CD4-positive, alpha-beta T cell treated with Interferon alpha-2 for 1 hour (primary cell): ENCODE data around the gene MIER2.
"Not testable (repeated sequence)": the region's sequence is repeated elsewhere in the genome, so short reads cannot be mapped to it uniquely, and the experiment has no call there.

Source experiments
- DNase-seq, 2 donors: peaks; one replicate each; pipeline ENCODE4 v3.0.0-alpha.2; 2020 to 2022

MIER2 gene

DNA sequence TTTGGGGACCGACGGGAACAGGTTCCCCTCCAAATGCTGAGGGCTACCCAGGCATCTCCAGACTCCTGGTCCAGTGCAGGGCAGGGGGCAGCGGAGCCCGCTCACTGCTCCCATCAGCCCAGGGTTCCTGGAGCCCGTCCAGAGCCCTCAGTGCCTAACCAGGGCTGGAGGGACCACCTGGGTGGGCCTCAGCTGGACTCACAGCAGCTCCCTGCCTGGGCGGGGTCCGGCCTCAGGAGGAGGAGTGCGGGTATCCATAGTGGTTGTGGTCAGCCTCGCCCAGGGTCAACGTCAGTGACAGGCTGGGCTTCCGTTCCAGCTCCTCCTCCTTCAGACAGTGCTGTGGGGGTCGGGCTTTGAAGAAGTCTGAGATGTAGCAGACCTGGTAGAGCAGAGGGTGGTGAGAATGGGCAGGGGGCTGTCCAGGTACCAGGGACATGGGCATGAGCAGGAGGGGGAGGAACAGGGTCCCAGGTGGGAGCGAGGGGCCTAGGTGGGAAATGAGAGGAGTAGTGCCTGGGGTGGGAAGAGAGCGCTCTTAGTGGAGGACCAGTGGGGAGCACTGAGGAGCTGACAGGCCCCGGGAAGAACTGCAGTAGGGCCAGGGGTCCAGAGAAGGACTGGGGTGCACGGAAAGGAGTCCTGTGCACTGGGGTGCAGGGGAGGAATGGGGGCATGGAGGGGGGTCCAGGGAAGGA is 63.3 kb downstream of the MIER2 start:
- no peak for DNase-seq

DNA sequence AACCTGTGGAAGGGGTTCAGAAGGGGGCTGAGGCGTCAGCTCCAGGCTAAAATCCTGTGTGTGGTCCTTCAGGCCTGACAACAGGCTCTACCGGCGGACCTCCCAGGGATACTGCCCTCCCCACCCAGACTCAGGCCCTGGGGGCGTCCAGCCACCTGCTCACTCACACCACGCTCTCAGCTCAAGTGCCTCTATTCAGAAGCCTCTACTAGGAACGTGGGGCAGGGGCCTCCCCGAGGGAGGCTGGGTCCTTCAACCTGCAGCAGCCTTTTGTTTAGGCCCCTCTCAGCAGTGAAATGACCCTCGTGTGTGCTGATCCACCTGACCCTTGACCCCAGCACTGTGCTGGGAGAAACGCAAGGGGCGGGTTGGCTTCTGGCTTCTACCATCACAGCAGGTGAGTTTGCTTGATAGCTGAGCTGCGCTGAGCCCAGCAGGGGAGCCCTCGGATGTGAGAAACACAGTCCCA is 64.0 kb downstream of the MIER2 start:
- DNase-seq, result no peak

DNA sequence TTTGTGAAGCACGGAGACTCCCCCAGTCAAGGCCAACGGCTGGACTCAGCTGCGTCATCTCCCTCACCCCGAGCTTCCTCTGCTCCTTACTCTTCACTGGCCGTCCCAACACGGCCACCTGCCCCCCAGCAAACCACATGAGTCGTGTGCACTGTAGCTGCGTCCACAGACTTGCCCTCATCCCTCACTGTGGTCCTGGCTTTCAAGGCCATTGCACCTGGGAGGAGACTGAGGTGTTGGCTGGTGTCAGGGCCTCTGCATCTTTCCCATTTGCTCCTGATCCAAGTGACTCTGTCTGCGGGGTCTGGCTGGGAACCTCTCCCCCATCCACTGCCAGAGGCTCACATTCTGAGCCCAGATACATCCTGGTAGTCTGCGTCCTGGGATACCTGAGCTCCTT is 64.9 kb downstream of the MIER2 start:
- DNase-seq, result no peak

DNA sequence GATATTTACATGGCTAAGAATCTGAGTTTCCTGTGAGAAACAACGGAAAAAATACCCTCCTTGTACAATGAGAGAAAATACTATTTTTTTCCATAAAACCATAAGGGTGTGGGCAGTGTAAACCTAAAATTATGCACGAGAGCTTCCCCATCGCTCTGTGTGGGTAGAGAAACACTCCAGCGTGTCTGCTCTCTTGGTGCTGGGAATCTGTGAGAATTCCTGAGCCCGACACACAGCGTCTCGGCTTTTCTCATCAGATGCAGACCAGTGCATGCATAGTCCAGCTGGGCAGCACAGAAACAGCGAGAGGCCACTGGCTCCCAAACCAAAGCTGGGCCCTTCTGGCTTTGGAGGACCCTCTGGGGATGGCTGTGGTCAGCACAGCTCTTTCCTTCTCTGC is 65.4 kb downstream of the MIER2 start:
- no peak for DNase-seq

DNA sequence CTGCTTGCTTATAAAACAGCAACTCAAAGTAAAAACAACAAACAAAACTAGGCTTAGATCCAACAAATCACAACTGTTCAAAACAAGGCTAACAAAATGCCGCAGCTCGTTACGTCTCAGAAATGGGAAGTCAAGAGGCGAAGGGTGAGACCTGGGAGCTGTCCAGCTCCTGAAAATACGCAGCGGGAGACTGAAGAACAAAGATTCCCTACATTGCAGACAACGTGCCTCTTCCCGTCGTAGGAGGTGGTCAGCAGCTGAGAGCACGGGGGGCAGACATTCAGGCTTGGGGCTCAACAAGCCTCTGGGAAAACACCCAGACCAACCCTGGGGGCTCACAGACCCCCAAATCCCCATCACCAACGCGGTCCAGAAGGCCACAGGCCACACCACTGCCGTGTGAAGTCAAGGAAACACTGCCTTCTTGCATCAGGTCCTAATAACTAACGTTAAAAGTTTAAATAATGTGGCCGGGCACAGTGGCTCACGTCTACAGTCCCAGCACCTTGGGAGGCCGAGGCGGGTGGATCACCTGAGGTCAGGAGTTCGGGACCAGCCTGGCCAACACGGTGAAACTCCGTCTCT is 66.9 kb downstream of the MIER2 start:
- no peak for DNase-seq

DNA sequence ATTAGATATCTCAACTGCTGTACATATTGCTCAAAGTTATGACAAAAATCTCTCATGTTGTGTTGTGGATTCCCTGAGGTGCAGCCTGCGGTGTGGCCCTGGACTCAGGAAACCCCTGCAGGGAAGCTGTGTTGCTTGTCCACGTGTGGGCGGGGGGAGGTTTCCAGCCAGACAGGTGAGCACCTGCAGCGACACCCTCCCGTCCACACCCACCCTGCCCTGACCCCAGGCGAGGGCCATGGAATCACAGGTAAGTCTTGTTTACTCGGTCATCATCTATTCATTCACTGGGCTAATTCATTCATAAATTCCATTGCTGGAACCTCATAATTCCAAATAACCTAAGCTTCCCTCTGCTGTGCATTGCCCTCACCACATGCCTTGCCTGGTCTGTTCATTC is 67.5 kb downstream of the MIER2 start:
- DNase-seq, result no peak

DNA sequence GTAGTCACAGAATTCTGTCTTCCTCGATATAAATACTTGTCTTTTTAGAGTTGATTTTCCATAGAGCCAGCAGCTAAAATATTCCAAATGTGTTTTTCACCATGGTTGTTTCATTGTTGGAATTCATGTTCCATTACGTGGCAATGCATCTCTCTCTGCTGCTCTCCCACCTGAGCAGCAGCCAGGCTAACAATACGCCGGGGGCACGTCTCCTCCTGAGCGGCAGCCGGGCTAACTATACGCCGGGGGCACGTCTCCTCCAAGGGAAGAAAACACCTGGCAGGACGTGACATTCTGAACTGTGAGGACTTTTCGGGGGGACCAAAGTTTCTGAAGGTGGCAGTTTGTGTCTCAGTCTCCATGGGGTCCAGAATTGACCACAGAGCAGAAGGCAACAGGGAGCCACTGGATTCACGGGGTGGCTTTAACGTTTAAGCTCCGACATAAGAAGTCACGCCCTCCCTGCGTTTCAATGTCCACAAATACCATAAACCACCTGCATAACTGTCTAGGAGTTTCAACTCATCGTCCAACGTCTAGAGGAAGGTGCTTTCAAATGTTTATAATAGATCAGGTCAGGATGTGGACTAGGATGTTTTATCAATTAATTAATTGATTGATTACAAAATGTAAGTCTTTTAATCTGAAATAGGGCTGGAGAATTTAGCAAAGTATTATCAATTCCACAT is 68.5 kb downstream of the MIER2 start:
- DNase-seq, result no peak

DNA sequence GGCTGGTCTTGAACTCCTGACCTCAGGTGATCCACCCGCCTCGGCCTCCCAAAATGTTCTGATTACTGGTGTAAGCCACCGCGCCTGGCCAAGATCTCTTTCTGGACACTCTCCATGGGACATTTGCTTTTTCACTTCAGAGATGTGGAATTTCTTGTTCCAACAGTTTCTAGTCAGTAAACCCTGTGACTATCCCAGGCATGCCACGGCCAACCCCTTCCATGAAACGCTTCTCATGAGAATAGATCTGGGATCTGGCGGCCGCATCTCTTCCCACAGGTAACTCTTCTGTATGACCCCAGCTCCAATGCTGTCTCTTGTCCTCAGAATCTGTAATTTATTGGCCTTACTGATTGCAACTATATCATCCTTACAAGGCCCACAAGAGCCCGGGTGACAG is 69.6 kb downstream of the MIER2 start:
- DNase-seq, result no peak

DNA sequence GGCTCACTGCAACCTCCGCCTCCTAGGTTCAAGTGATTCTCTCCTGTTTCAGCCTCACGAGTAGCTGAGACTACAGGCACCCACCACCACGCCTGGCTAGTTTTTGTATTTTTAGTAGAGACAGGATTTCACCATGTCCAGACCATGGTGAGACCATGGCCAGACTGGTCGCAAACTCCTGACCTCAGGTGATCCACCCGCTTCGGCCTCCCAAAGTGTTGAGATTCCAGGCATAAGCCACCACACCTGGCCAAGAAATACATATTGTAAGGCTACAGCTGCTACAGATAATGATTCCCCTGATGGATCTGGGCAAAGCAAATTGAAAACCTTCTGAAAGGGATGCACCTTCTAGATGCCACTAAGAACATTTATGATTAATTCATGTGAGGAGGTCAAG is 71.2 kb downstream of the MIER2 start:
- DNase-seq, result no peak

DNA sequence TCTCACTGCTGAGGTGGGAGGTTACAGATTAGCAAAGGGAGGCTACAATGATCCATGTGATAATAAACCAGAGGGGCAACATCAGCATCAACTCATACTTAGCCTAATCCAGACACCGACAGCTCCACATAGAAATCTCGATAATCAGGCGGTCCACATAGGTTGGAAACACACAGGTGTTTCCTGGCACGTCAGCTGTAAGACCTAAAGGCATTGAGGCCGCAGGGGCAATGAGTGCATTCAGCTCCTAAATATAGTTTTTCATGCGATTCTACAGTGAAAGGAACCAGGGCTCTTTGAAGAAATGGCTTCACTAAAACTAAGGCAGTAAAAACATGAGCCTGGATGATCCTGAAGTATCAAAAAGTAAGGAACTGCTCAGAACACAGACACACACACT is 72.7 kb downstream of the MIER2 start:
- no peak for DNase-seq

DNA sequence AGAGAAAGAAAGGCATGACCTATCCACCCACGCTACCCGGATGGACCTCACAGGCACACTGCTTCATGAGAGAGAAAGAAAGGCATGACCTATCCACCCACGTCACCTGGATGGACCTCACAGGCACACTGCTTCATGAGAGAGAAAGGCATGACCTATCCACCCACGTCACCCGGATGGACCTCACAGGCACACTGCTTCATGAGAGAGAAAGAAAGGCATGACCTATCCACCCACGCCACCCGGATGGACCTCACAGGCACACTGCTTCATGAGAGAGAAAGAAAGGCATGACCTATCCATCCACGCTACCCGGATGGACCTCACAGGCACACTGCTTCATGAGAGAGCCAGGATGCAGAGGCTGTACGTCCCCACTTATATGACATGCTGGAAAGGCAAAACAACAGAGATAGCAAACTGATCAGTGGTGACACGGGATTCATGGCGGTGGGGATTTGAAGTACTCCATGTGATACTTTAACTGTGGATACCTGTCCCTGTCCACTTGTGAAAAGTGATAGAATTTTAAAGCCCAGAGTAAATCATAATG is 73.8 kb downstream of the MIER2 start:
- DNase-seq, result not testable (repeated sequence)

DNA sequence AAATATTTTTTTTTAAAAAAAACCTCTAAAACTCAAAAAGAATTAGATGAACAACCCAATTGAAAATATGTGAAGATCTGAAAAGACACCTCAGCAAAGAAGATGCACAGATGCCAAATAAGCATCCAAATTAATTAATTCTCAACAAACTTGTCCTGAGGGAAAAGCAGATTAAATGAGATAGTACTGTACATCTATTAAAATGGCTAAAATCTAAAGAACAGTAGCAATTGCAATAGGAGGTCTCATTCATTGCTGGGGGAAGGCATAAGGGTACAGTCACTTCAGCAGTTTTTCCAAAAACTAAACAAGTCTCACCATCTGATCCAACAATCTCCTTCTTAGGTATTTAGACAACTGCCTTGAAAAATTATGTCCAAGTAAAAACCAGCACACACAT is 75.4 kb downstream of the MIER2 start:
- no peak for DNase-seq

DNA sequence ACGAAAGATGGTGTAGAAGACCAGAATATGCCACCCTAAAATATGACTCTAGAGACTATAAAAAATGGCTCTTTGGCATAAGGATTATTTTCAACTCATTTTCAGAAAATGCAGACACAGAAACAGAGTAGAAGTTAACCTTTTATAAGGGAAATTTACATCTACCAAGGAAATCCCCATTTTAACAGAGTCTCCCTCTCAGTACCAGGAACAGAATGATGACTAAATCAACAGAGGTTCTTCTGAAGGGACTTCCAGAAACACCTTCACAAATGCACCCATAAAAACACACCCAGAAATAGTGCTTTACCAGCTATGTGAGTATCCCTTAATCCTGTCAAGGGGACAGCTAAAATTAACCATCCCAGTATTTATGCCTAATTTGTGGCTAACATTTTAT is 82.5 kb downstream of the MIER2 start:
- no peak for DNase-seq

DNA sequence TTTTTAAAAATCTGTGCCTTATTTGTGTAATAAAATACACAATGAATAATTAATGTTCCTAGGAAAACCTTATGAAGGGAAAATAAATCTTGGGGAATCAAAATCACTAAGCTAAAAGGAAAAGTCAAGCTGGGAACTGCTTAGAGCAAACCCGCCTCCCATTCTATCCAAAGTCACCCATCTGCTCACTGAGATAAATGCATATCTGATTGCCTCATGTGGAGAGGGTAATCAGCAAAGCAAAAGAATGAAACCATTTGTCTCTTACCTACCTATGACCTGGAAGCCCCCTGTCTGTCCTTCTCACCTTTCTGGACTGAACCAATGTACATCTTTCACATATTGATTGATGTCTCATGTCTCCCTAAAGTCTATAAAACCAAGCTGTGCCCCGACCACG is 87.8 kb downstream of the MIER2 start:
- DNase-seq, result not testable (repeated sequence)
